Fibroblast of skin of right biceps (primary cell): Measurements from ENCODE around the gene FBXO9.

Experiments
- DNase-seq: peaks from one replicate; pipeline ENCODE4 v3.0.0-alpha.2; 2013

FBXO9 gene

GRCh38 chr6:53095716-53096115, 30.5 kb downstream of the FBXO9 start:
- DNase-seq: peak; percentile 36

- DNase-seq: peak; percentile 19
Observed at GRCh38 chr6:53100561-53100960, 35.4 kb downstream of the FBXO9 start.

- DNase-seq: no peak
Observed at GRCh38 chr6:53101006-53101405, 35.8 kb downstream of the FBXO9 start.

GRCh38 chr6:53103993-53104675, 38.9 kb downstream of the FBXO9 start:
- DNase-seq: peak; percentile 12

GRCh38 chr6:53104916-53105315, 39.7 kb downstream of the FBXO9 start:
- no peak for DNase-seq

- DNase-seq: peak; percentile 57
Observed at GRCh38 chr6:53107091-53107490, 41.9 kb downstream of the FBXO9 start.

- no peak for DNase-seq
Observed at GRCh38 chr6:53109612-53110011, 44.4 kb downstream of the FBXO9 start.

- DNase-seq: no peak
Observed at GRCh38 chr6:53111865-53112264, 46.7 kb downstream of the FBXO9 start.

- no peak for DNase-seq
Observed at GRCh38 chr6:53112404-53112803, 47.2 kb downstream of the FBXO9 start.

GRCh38 chr6:53112871-53113270, 47.7 kb downstream of the FBXO9 start:
- no peak for DNase-seq

GRCh38 chr6:53113742-53114141, 48.5 kb downstream of the FBXO9 start:
- no peak for DNase-seq

GRCh38 chr6:53115113-53115512, 49.9 kb downstream of the FBXO9 start:
- no peak for DNase-seq

GRCh38 chr6:53115741-53116140, 50.5 kb downstream of the FBXO9 start:
- no peak for DNase-seq

GRCh38 chr6:53119349-53119748, 54.1 kb downstream of the FBXO9 start:
- peak; percentile 6 for DNase-seq

GRCh38 chr6:53119772-53120409, 54.7 kb downstream of the FBXO9 start:
- DNase-seq: peak; percentile 42

GRCh38 chr6:53124131-53124800, 59.1 kb downstream of the FBXO9 start:
- DNase-seq: no peak

- DNase-seq: no peak
Observed at GRCh38 chr6:53125276-53125675, 60.1 kb downstream of the FBXO9 start.

GRCh38 chr6:53128842-53129241, 63.6 kb downstream of the FBXO9 start:
- peak; percentile 23 for DNase-seq

- DNase-seq: no peak
Observed at GRCh38 chr6:53130569-53131290, 65.5 kb downstream of the FBXO9 start.

- no peak for DNase-seq
Observed at GRCh38 chr6:53133961-53134360, 68.8 kb downstream of the FBXO9 start.

GRCh38 chr6:53134601-53135235, 69.5 kb downstream of the FBXO9 start:
- no peak for DNase-seq

GRCh38 chr6:53136000-53136609, 70.9 kb downstream of the FBXO9 start:
- no peak for DNase-seq
